Measurements from ENCODE around the gene FBXO2.

- no peak for TF ChIP-seq CTCF (IDR thresholded peaks at IDR 0.05; ENCODE audit: insufficient read depth, low read depth, low read length)
- no peak for TF ChIP-seq EZH2 (IDR thresholded peaks at IDR 0.05; ENCODE audit: insufficient read depth, low read length)
Measured at GRCh38 chr1:11598461-11598860, 55.8 kb downstream of the FBXO2 start.

All from astrocyte (in vitro differentiated cells and primary cell).